ENCODE data around the gene POLRMT.
"Not testable (repeated sequence)": the region's sequence is repeated elsewhere in the genome, so short reads cannot be mapped to it uniquely, and the experiment has no call there.

The POLRMT gene

DNA sequence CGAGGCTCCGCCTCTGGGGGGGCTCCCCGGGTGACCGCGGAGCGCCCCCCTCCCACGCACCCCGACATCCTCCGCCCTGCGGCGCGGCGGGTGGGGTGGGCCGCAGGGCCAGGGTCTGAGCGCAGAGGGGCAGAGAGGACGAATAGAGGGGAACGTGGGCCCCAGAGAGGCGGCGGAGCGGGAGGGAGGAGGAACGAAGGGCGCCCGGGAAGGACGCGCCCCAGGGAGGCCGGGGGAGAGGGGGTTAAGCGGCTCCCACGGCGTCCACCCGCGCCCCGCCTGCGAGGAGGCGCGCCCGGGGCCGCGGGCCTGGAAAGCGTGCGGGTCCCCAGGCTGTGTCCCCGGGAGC lies 42.6 kb downstream of the POLRMT start:
- DNase-seq = no peak

GRCh38 chr19:590396-590745 lies 43.0 kb downstream of the POLRMT start:
- DNase-seq = no peak

- no peak for DNase-seq
These were observed 43.5 kb downstream of the POLRMT start, which contains the start of gene HCN2 for GRCh38 chr19:589693-590395. Gene HCN2, plus strand, starts transcription at chr19:589881. Its CDS starts 65 bp downstream, at chr19:589946.

GRCh38 chr19:588741-589692 lies 44.3 kb downstream of the POLRMT start:
- DNase-seq = no peak

DNA sequence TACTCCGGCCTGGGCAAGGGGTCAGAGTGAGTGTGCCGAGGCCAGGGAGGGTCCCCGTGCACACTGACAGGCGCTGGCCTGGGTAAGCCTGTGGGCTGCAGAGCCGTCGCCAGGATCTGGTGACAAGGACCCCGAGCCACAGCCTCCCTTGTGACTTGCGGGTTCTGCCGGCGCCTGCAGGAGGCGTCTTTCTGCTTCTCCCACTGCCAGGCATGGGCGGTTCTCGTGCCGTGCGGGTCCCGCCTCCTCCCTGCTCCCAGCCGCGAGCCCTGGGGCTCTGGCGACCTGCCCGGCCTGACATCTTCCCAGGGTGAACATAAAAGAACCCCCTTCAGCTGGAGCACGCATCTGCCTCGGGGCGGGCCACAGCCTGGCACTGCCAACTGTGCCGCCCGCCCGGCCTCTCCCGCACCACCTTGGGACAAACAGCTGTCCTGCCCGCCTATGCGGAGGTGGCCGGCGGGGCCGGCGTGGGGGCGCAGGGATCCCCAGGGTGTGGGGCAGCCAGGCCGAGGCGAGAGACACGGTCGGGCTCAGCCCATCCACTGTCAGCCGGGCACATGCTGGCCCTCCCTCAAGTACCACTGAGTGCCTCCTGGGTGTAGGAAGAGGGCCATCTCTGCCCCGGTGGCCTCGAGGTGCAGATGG lies 45.1 kb downstream of the POLRMT start:
- peak; percentile 74 for DNase-seq

- no peak for DNase-seq
These were observed 47.7 kb downstream of the POLRMT start for GRCh38 chr19:585551-586110.

GRCh38 chr19:585146-585545 lies 48.2 kb downstream of the POLRMT start:
- DNase-seq = not testable (repeated sequence)

- DNase-seq = peak; percentile 69
These were observed 48.9 kb downstream of the POLRMT start for GRCh38 chr19:584240-585001.

DNA sequence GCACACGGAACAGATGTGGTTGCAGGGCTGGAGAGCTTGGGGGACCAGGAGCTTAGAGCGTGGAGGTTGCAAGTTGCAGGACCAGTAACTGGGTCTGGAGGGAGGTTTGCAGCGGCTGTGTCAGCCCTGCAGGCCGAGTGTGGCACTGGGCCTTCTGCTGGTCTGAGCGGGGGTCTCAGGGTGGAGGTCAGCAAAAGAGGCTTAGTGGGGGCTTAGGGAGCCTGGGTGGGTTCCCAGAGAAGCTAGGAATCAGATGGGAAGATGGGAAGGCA lies 49.4 kb downstream of the POLRMT start:
- DNase-seq = no peak

- DNase-seq = no peak
These were observed 50.0 kb downstream of the POLRMT start for GRCh38 chr19:583198-583967.

DNA sequence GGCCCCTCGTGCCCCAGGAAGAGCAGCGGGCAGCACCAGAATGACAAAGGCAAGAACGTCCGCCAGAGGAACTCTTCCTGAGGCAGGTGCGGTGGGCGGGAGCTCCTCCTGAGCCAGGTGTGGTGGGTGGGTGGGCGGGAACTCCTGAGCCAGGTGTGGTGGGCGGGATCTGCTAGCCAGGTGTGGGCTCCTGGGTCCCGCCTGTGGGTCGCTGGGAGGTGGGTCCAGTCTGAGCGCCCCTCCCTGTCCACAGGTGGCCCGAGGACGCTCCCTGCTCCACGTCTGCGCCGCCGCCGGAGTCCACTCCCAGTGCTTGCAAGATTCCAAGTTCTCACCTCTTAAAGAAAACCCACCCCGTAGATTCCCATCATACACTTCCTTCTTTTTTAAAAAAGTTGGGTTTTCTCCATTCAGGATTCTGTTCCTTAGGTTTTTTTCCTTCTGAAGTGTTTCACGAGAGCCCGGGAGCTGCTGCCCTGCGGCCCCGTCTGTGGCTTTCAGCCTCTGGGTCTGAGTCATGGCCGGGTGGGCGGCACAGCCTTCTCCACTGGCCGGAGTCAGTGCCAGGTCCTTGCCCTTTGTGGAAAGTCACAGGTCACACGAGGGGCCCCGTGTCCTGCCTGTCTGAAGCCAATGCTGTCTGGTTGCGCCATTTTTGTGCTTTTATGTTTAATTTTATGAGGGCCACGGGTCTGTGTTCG lies 50.7 kb downstream of the POLRMT start:
- DNase-seq = no peak

DNA sequence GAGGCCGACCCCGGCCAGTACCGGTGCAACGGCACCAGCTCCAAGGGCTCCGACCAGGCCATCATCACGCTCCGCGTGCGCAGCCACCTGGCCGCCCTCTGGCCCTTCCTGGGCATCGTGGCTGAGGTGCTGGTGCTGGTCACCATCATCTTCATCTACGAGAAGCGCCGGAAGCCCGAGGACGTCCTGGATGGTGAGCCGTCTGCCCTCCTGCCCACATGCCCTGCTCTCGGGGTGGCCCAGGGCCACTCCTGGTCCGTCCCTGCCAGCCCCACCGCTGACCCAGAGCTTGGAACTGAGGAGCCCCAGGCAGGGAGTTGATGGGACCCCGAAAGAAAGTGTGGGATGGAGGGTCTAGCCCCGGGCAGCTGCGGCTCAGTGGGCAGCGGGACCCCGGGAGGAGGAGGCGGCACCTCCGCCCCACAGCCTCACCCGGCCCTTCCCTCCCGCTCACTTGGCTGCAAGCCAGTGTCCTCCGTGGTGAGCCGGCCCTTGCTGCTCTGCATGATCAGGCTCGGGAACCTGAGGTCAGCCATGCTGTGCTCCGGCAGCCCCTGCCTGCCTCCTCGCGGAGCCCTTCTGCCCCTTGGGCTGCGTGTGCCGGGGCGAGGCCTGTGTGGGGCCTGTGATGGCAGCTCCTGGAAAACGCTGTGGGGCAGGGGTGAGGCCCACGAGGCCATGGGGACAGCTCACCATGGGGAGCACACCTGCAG lies 51.8 kb downstream of the POLRMT start:
- DNase-seq = no peak

DNA sequence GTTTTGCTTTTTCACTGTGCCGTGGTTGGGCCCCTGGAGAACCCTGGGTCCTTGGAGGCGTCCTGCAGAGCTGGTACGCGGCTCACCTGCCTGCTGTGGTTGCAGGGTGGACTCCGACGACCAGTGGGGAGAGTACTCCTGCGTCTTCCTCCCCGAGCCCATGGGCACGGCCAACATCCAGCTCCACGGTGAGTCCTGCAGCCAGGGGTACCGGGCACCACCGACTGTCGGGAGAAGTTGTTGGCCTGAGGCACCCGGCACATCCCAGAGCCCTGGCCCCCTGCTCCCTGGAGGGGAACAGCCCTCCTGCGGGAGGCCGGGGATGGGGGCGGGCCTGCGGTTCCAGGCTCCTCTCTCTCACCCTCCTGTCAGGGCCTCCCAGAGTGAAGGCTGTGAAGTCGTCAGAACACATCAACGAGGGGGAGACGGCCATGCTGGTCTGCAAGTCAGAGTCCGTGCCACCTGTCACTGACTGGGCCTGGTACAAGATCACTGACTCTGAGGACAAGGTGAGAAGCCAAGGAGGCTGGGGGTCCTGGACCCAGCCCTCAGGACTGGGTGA lies 53.0 kb downstream of the POLRMT start:
- DNase-seq = no peak

DNA sequence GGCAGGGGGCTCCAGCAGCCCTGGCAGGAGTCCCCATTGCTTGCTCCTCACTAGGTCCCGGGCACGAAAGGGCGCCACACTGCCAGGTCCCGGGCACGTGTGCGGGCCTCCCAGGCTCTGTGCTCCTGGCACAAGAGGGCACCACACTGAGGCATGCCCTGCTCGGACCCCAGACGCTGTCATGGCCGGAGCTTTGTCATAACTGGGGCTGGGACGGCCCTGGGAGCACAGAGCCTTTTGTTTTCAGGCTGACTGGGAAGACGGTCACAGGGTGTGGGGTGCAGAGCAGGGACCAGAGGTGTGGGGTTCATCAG lies 53.5 kb downstream of the POLRMT start:
- no peak for DNase-seq

- no peak for DNase-seq
These were observed 54.1 kb downstream of the POLRMT start for GRCh38 chr19:579111-579841.

- DNase-seq = no peak
These were observed 55.6 kb downstream of the POLRMT start for GRCh38 chr19:577439-578392.

- DNase-seq = no peak
These were observed 56.4 kb downstream of the POLRMT start for GRCh38 chr19:576768-577438.

All from CD4-positive, alpha-beta T cell treated with Interleukin-21 for 1 hour (primary cell).